ENCODE measurements around the gene HABP4.

GRCh38 chr9:96505316-96505991 lies 55.5 kb downstream of the HABP4 start:
- TF ChIP-seq ZNF639 (CRISPR knock-in tag; conservative IDR thresholded peaks at IDR 0.05 in 1 of 2, IDR thresholded peaks at IDR 0.05 in 1 of 2) (no peak), E2F4 (CRISPR knock-in tag; IDR thresholded peaks at IDR 0.05; ENCODE audit: low read depth) (no peak), KDM1A (IDR thresholded peaks at IDR 0.05) (no peak), CTCF (IDR thresholded peaks at IDR 0.05 in 2 of 3, conservative IDR thresholded peaks at IDR 0.05 in 1 of 3; ENCODE audit: insufficient read depth in 2 of 3, low read depth in 1 of 3, low read length in 3 of 3) (no peak), TAF1 (IDR thresholded peaks at IDR 0.05; ENCODE audit: control insufficient read depth, extremely low read depth, insufficient read depth, low read length, severe bottlenecking) (no peak), BCL6 (CRISPR knock-in tag; IDR thresholded peaks at IDR 0.05) (no peak), SIN3A (IDR thresholded peaks at IDR 0.05; ENCODE audit: borderline replicate concordance in 2 of 2, control insufficient read depth in 1 of 2, low read depth in 2 of 2, low read length in 2 of 2) (no peak)
